NOMO-1 treated with DMSO at 0.1 percent for 48 hours (cell line): ENCODE results near the gene PRL.

Source experiments
- DNase-seq: peaks from one replicate; lab custom pipeline; 2025; ENCODE audit not compliant: unreplicated experiment; lab: John Stamatoyannopoulos, UW

The PRL gene

GRCh38 chr6:22296936-22297335, at the start of gene PRL:
TSS of gene PRL (minus strand) at chr6:22297036. CDS start at chr6:22296982, 54 bp downstream.
- no peak for DNase-seq

GRCh38 chr6:22343864-22344263, 47.0 kb upstream of the PRL start:
- no peak for DNase-seq

- DNase-seq: no peak
These were observed 37.9 kb upstream of the PRL start for GRCh38 chr6:22334778-22335177.

GRCh38 chr6:22333802-22334201, 37.0 kb upstream of the PRL start:
- no peak for DNase-seq

- DNase-seq: no peak
These were observed 35.9 kb upstream of the PRL start for GRCh38 chr6:22332711-22333110.

- DNase-seq: no peak
These were observed 35.4 kb upstream of the PRL start for GRCh38 chr6:22332216-22332615.

- no peak for DNase-seq
These were observed 34.1 kb upstream of the PRL start for GRCh38 chr6:22330941-22331340.

- no peak for DNase-seq
These were observed 31.6 kb upstream of the PRL start for GRCh38 chr6:22328474-22328873.

GRCh38 chr6:22327881-22328280, 31.0 kb upstream of the PRL start:
- no peak for DNase-seq

GRCh38 chr6:22326500-22326899, 29.7 kb upstream of the PRL start:
- DNase-seq: no peak

- no peak for DNase-seq
These were observed 28.6 kb upstream of the PRL start for GRCh38 chr6:22325481-22325880.

- DNase-seq: no peak
These were observed 27.0 kb upstream of the PRL start for GRCh38 chr6:22323848-22324247.

- no peak for DNase-seq
These were observed 25.5 kb upstream of the PRL start for GRCh38 chr6:22322103-22323030.

- no peak for DNase-seq
These were observed 23.9 kb upstream of the PRL start for GRCh38 chr6:22320750-22321149.

GRCh38 chr6:22318404-22318803, 21.6 kb upstream of the PRL start:
- DNase-seq: no peak

GRCh38 chr6:22313796-22314195, 17.0 kb upstream of the PRL start:
- no peak for DNase-seq

- no peak for DNase-seq
These were observed 12.1 kb upstream of the PRL start for GRCh38 chr6:22308939-22309338.

- DNase-seq: no peak
These were observed 10.1 kb upstream of the PRL start for GRCh38 chr6:22306741-22307466.

GRCh38 chr6:22302838-22303237, 6.0 kb upstream of the PRL start:
- DNase-seq: peak; percentile 46

GRCh38 chr6:22300273-22300998, 3.6 kb upstream of the PRL start:
- DNase-seq: no peak

GRCh38 chr6:22298475-22298890, 1.6 kb upstream of the PRL start:
- no peak for DNase-seq

- no peak for DNase-seq
These were observed 769 bp downstream of the PRL start for GRCh38 chr6:22296067-22296466.
